ENCODE data around the gene ARHGEF4.

GRCh38 chr2:131036269-131036668, 199.6 kb downstream of the ARHGEF4 start:
- no peak for TF ChIP-seq CTCF (IDR thresholded peaks at IDR 0.05)
- no peak for TF ChIP-seq POLR2A (IDR thresholded peaks at IDR 0.05)
- TF ChIP-seq EP300 (IDR thresholded peaks at IDR 0.05), result no peak

All from sigmoid colon (tissue), 4 donors.